ENCODE measurements around the gene IPO8.
"Not testable (repeated sequence)": the region's sequence is repeated elsewhere in the genome, so short reads cannot be mapped to it uniquely, and the experiment has no call there.

The IPO8 gene

GRCh38 chr12:30621663-30622241 is 73.9 kb downstream of the IPO8 start:
- intact Hi-C loops (cut with DNase I); DNase-seq: not testable (repeated sequence)

GRCh38 chr12:30617346-30618016 is 78.2 kb downstream of the IPO8 start:
- no peak for DNase-seq
- intact Hi-C loops (cut with DNase I) = no loop called here

GRCh38 chr12:30614031-30614430 is 81.6 kb downstream of the IPO8 start:
- no peak for DNase-seq
- intact Hi-C loops (cut with DNase I) = no loop called here

- DNase-seq = no peak
- intact Hi-C loops (cut with DNase I) = no loop called here
Observed at GRCh38 chr12:30613119-30613830, 82.4 kb downstream of the IPO8 start.

- intact Hi-C loops (cut with DNase I) = no loop called here
Observed at GRCh38 chr12:30610718-30611117, 85.0 kb downstream of the IPO8 start.

GRCh38 chr12:30609819-30610218 is 85.8 kb downstream of the IPO8 start:
- DNase-seq; intact Hi-C loops (cut with DNase I): not testable (repeated sequence)

More at GRCh38 chr12:30610718-30611117, 85.0 kb downstream of the IPO8 start:
- DNase-seq = no peak

- DNase-seq; intact Hi-C loops (cut with DNase I): not testable (repeated sequence)
Observed at GRCh38 chr12:30604302-30604701, 91.4 kb downstream of the IPO8 start.

- intact Hi-C loops (cut with DNase I) = no loop called here
Observed at GRCh38 chr12:30603129-30603528, 92.5 kb downstream of the IPO8 start.

GRCh38 chr12:30602678-30603077 is 93.0 kb downstream of the IPO8 start:
- intact Hi-C loops (cut with DNase I) = no loop called here
- DNase-seq = no peak

More at GRCh38 chr12:30603129-30603528, 92.5 kb downstream of the IPO8 start:
- DNase-seq = no peak

GRCh38 chr12:30599608-30600007 is 96.1 kb downstream of the IPO8 start:
- intact Hi-C loops (cut with DNase I) = no loop called here
- no peak for DNase-seq

GRCh38 chr12:30598889-30599288 is 96.8 kb downstream of the IPO8 start:
- no peak for DNase-seq
- intact Hi-C loops (cut with DNase I) = no loop called here

GRCh38 chr12:30595742-30596141 is 99.9 kb downstream of the IPO8 start:
- no peak for DNase-seq
- intact Hi-C loops (cut with DNase I) = no loop called here

GRCh38 chr12:30594509-30594908 is 101.2 kb downstream of the IPO8 start:
- intact Hi-C loops (cut with DNase I) = no loop called here
- DNase-seq = no peak

- intact Hi-C loops (cut with DNase I); DNase-seq: not testable (repeated sequence)
Observed at GRCh38 chr12:30588572-30588971, 107.1 kb downstream of the IPO8 start.

- intact Hi-C loops (cut with DNase I) = no loop called here
- DNase-seq = no peak
Observed at GRCh38 chr12:30587782-30588181, 107.9 kb downstream of the IPO8 start.

GRCh38 chr12:30585877-30586276 is 109.8 kb downstream of the IPO8 start:
- no peak for DNase-seq
- intact Hi-C loops (cut with DNase I) = no loop called here

GRCh38 chr12:30582943-30583342 is 112.7 kb downstream of the IPO8 start:
- DNase-seq = no peak
- intact Hi-C loops (cut with DNase I) = no loop called here

- DNase-seq = no peak
- intact Hi-C loops (cut with DNase I) = no loop called here
Observed at GRCh38 chr12:30580344-30580743, 115.3 kb downstream of the IPO8 start.
